GM13977 (cell line): ENCODE data around the gene PLD1.

Experiments used
- DNase-seq: peaks from one replicate; pipeline ENCODE4 v3.0.0; 2012; ENCODE audit warnings: low spot score
- CTCF ChIP-seq: IDR thresholded peaks from 2 replicates; pipeline ENCODE4 v1.5.1; 2012; ENCODE audit warnings: mild to moderate bottlenecking, control low read depth; ENCODE audit not compliant: insufficient read depth; ENCODE audit errors: extremely low read depth, missing control alignments
- in situ Hi-C: fragments of 300-500 bp; cut with MboI; formaldehyde crosslinking; loops from one replicate; pipeline ENCODE4 v1.12.0; 2022; ENCODE audit warnings: low sequenced_read_pairs, low pct_unique_long_range_greater_than_20kb, mixed read lengths, inconsistent platforms; ENCODE audit not compliant: unreplicated experiment

Gene PLD1

GRCh38 chr3:171799501-171799900 is 10.8 kb downstream of the PLD1 start:
- TF ChIP-seq CTCF: no peak
- in situ Hi-C loops: no loop called here
- no peak for DNase-seq

- in situ Hi-C loops: no loop called here
- DNase-seq: no peak
- no peak for TF ChIP-seq CTCF
Observed at GRCh38 chr3:171797873-171798272, 12.4 kb downstream of the PLD1 start.

GRCh38 chr3:171797265-171797679 is 13.0 kb downstream of the PLD1 start:
- in situ Hi-C loops: no loop called here
- DNase-seq: no peak
- TF ChIP-seq CTCF: no peak

GRCh38 chr3:171796625-171797264 is 13.5 kb downstream of the PLD1 start:
- TF ChIP-seq CTCF: no peak
- in situ Hi-C loops: no loop called here
- DNase-seq: no peak

- DNase-seq: no peak
- in situ Hi-C loops: no loop called here
- TF ChIP-seq CTCF: no peak
Observed at GRCh38 chr3:171792531-171792930, 17.8 kb downstream of the PLD1 start.

GRCh38 chr3:171791692-171792076 is 18.6 kb downstream of the PLD1 start:
- DNase-seq: no peak
- in situ Hi-C loops: no loop called here
- no peak for TF ChIP-seq CTCF
